GM13977 (cell line): ENCODE results near the gene SNX15.

ENCODE experiments used
- DNase-seq: peaks from one replicate; pipeline ENCODE4 v3.0.0; 2012; ENCODE audit warnings: low spot score
- in situ Hi-C: fragments of 300-500 bp; cut with MboI; formaldehyde crosslinking; loops from one replicate; pipeline ENCODE4 v1.12.0; 2022; ENCODE audit warnings: low sequenced_read_pairs, low pct_unique_long_range_greater_than_20kb, mixed read lengths, inconsistent platforms; ENCODE audit not compliant: unreplicated experiment
- TF ChIP-seq, protein P1 (sequence below): IDR thresholded peaks from 2 replicates; pipeline ENCODE4 v1.5.1; 2012; ENCODE audit warnings: mild to moderate bottlenecking, control low read depth; ENCODE audit not compliant: insufficient read depth; ENCODE audit errors: extremely low read depth, missing control alignments

The SNX15 gene

DNA sequence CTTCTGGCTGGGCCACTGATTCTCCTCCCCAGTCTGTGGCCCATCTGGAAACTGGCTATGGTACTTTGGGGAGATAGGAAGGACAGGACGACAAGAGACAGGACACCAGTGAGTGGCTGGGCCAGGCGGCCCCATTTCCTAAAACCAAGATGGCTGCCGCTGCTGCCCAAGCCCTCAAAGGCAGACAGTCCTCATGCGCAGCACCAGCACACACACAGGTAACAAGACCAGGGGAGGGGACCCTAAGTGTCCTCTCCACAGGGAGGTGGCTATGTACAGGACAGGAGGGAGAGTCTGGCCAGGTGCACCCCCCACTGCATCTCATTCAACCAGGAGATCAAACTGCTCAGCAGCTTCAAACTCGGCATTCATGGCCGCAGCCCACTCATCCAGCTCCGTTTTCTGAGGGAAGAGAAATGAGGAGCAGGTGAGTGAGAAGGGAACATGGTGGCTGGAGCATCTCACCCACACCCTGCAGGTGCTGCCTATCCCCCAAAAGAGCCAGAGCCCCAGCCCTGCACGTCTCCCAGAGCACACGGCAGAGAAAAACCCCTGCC, 51.6 kb downstream of the SNX15 start:
- no peak for DNase-seq
- in situ Hi-C loops = no loop called here
- TF ChIP-seq, protein P1, sequence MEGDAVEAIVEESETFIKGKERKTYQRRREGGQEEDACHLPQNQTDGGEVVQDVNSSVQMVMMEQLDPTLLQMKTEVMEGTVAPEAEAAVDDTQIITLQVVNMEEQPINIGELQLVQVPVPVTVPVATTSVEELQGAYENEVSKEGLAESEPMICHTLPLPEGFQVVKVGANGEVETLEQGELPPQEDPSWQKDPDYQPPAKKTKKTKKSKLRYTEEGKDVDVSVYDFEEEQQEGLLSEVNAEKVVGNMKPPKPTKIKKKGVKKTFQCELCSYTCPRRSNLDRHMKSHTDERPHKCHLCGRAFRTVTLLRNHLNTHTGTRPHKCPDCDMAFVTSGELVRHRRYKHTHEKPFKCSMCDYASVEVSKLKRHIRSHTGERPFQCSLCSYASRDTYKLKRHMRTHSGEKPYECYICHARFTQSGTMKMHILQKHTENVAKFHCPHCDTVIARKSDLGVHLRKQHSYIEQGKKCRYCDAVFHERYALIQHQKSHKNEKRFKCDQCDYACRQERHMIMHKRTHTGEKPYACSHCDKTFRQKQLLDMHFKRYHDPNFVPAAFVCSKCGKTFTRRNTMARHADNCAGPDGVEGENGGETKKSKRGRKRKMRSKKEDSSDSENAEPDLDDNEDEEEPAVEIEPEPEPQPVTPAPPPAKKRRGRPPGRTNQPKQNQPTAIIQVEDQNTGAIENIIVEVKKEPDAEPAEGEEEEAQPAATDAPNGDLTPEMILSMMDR = no peak

DNA sequence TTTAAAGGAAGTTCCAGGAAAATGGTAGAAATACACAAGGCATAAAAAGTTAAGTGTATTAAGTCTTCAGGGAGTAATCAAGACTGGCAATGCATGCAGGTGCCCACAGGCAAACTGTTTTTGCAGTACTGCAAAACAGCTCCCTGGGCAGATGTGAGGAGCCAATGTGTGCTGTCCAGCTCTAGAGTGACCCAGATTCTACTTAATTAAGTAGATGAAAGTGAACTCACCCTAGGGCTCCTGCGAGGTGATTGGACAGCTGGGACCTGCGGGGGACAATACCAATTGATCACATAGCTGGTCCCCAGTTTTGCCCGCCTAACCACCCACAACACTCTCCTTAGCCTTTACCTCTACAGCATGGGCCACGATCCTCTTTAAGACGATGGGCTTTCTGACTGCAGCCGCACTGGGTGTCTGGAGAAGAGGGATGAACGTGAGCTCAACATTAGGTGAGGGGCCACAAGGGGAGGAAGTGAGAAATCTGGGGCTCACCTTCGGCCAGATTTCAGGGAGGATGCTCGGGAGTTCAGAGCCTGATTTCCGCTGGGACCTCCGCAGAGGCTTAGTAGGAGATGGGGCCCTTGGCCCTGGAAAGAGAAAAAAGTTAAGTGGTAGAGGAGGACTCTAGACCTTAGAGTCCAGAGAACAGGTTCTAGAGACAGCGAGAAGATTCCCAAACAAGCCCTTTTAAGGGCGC, 56.0 kb downstream of the SNX15 start:
- no peak for DNase-seq

DNA sequence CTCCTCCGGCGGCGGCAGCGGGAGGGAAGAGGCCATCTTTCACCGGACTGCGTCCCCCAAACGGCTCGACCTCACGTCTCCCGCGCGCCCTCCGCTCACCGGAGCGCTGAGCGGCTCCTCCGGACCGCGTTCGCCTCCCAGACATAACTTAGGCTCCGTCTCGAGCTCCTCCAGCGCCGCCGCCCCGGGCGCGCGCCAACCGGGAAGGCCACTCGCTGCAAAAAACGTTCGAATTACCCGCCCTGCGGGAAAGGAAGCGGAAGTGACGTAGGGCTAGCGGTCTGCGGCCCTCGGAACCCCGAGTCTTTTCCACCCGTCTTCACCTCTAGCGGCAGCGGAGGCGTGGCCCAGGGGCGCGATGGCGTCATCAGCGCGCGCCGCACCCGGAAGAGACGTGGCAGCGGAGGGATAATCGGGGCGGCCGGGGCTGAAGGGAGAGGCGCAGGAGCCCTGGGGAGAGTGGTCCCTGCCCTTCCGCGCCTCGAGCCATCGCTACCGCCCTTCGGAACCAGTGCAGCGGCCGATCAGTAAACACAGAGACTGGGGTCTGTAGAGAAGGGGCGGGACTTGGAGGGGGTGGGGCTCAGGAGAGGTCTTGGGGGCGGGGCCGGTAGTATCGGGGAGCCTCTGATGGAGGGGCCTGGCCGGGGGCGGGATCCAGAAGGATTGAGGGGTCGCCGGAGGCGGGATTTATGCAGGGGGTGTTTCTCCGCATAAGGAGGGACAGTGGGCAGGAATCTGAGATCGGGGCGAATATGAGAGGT, 56.8 kb downstream of the SNX15 start, which contains the start of the genes CDCA5 and ZFPL1:
Gene CDCA5 (minus strand): TSS at position 207 of the 764 bp plus-strand sequence. CDS start 62 bp downstream, at position 145.
Gene ZFPL1 (plus strand): TSS at position 389 of the 764 bp plus-strand sequence. CDS start 477 bp downstream, outside the sequence.
- in situ Hi-C loops = no loop called here
- peak; percentile 99 for DNase-seq
- TF ChIP-seq, protein P1 = no peak

More for the DNA sequence above, 56.0 kb downstream of the SNX15 start:
- in situ Hi-C loops = no loop called here
- TF ChIP-seq, protein P1 = no peak

DNA sequence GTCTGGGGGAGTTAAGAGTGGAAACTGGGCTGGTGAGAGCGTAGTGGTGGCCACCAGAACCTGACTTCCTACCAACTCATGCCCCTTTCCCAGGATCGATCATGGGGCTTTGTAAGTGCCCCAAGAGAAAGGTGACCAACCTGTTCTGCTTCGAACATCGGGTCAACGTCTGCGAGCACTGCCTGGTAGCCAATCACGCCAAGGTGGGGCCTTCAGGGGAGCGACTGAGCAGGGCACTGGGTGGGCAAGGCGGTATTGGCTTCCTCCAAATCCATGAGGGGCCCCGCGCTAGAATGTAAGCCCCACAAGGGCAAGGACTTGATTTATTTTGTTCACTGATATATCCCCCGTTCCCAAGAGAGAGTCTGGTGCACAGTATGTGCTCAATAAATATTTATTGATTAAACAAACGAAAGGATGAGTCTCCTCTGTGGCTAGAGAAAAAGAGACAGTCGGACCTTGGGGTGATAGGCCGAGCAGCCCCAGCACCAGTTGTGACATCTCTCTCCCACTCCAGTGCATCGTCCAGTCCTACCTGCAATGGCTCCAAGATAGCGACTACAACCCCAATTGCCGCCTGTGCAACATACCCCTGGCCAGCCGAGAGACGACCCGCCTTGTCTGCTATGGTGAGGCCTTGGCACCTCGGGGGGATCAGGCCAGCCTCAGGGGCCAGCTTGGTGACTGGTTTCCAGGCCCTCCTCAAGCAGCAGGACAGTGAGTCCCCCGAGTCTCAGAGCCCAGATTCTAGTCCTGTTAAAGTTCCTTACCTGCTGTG, 57.5 kb downstream of the SNX15 start:
- in situ Hi-C loops = no loop called here
- DNase-seq = no peak
- TF ChIP-seq, protein P1 = no peak

DNA sequence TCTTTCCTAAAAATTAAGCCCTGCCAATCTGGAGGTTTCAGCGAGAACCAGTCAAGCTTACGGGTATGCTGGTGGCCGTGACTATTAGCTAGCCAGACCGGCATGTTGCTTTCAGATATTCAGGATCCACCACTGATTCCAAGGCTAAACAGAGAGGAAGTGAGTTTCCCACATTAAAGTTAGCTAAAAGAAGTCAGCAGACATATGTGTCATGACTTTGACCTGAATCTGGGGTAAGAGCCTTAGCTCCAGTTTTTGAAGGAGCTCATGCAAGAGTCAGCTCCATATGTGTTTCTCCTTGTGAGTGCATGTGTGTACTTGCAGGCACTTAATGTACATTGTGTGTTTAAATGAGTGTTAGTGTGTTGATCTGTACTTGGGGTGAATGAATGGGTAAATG, 58.2 kb downstream of the SNX15 start:
- DNase-seq = no peak
- in situ Hi-C loops = no loop called here
- TF ChIP-seq, protein P1 = no peak

DNA sequence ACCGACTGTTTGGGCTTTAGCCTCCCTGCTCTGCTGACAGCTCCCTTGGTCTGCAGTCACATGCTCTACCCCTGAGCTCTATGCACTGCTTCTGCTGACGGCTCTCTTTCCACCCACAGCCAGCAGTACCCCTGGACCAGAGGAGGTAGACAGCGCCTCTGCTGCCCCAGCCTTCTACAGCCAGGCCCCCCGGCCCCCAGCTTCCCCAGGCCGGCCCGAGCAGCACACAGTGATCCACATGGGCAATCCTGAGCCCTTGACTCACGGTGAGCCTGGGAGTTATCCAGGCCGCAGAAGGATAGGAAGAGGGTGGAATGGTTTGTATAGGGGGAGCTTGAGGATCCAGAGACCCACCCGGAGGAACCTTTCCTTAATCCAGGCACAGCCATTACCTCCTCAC, 59.6 kb downstream of the SNX15 start:
- in situ Hi-C loops = no loop called here
- no peak for DNase-seq
- TF ChIP-seq, protein P1 = no peak
